AG10803 (cell line): ENCODE measurements around the gene IRF7.
A peak's percentile ranks its signal among the peaks of the same experiment; 100 is the strongest.
"Not testable (repeated sequence)": the region's sequence is repeated elsewhere in the genome, so short reads cannot be mapped to it uniquely, and the experiment has no call there.

ENCODE experiments used
- DNase-seq: peaks from one replicate; pipeline ENCODE4 v3.0.0; 2010; ENCODE audit warnings: low read depth
- H3K4me3 ChIP-seq: 2 replicates; pipeline ENCODE4 v1.5.1; 2011; ENCODE audit warnings: mild to moderate bottlenecking, low read length, control low read depth
- TF ChIP-seq, protein P1 (sequence below): conservative IDR thresholded peaks from 2 replicates; pipeline ENCODE4 v1.5.1; 2011; ENCODE audit warnings: mild to moderate bottlenecking, low read length, control low read depth, inconsistent platforms

Gene IRF7

GRCh38 chr11:575996-576768 lies 39.6 kb downstream of the IRF7 start, which contains the start of gene PHRF1:
Gene PHRF1 (plus strand): TSS chr11:576470. CDS start chr11:581513, 5,043 bp downstream.
- TF ChIP-seq, protein P1, sequence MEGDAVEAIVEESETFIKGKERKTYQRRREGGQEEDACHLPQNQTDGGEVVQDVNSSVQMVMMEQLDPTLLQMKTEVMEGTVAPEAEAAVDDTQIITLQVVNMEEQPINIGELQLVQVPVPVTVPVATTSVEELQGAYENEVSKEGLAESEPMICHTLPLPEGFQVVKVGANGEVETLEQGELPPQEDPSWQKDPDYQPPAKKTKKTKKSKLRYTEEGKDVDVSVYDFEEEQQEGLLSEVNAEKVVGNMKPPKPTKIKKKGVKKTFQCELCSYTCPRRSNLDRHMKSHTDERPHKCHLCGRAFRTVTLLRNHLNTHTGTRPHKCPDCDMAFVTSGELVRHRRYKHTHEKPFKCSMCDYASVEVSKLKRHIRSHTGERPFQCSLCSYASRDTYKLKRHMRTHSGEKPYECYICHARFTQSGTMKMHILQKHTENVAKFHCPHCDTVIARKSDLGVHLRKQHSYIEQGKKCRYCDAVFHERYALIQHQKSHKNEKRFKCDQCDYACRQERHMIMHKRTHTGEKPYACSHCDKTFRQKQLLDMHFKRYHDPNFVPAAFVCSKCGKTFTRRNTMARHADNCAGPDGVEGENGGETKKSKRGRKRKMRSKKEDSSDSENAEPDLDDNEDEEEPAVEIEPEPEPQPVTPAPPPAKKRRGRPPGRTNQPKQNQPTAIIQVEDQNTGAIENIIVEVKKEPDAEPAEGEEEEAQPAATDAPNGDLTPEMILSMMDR, result no peak
- peak; percentile 94 for DNase-seq

DNA sequence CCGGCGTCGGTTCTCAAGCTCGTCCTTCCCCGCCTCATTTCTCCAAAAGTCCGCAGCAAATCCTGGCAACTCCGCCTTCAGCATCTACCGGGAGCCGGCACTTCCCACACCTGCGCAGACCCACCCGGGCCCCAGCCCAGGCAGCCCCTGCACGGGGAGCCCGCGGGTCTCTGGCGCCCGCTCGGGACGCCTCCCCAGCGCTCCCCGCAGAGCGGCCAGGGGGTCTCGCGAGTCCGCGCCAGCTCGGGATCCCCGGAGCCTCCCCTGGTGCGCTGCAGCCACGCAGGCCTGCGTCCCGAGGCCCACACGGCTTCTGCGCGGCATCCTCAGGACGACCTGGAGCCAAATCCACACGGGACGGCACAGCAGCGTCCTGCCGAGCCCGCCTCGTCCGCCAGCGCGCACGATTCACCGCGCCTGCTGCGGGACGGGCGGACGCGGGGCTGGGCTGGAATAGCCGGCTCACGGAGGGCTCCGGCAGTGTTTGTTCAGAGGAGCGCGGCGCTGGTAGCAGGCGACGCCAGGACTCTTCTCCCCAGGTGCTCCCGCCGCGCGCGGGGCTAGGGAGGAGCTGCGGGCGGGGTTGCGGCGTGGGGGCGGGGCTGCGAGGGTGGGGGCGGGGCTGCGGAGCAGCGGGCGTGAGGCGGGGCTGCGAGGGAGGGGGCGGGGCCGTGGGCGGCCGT lies 40.3 kb downstream of the IRF7 start:
- DNase-seq, result peak; percentile 37
- TF ChIP-seq, protein P1, result no peak
- peak overlapping the region; percentile 67 for H3K4me3 ChIP-seq

More at GRCh38 chr11:575996-576768, 39.6 kb downstream of the IRF7 start, which contains the start of gene PHRF1:
- H3K4me3 ChIP-seq, result peak within 1 kb of the TSS; percentile 93

DNA sequence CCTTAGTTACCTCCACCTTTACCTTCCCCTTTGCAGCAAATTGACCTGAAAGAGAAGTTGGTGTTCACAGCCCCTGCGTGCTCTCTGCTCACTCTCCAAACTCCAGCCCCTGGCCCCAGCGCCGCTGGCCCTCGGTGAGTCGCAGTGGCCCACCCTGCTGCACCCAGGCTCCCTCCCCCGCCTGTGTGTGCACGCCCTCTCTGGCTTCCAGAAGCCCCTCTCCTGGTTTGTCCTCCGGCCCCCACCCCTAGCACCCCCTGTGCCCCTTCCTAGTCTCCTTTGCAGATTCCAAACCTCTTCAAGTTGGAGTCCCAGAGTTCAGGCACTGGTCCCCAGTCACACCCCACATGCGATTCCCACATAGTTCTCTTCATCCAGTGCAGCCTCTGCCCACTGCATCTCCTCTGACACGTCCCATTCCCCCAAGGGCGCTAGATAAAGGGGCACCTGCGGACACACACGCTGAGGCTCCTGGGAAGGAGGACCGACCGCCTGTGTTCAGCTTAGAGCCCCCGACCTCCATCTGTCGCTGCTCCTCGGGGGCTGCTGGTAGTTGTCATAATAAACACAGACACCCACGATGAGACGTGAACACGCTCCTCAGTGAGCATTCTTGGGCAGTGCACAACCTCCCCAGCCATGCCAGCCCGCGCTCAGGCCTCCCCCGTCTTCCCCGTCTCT lies 41.0 kb downstream of the IRF7 start:
- peak overlapping the region; percentile 67 for H3K4me3 ChIP-seq
- TF ChIP-seq, protein P1, result no peak
- no peak for DNase-seq

DNA sequence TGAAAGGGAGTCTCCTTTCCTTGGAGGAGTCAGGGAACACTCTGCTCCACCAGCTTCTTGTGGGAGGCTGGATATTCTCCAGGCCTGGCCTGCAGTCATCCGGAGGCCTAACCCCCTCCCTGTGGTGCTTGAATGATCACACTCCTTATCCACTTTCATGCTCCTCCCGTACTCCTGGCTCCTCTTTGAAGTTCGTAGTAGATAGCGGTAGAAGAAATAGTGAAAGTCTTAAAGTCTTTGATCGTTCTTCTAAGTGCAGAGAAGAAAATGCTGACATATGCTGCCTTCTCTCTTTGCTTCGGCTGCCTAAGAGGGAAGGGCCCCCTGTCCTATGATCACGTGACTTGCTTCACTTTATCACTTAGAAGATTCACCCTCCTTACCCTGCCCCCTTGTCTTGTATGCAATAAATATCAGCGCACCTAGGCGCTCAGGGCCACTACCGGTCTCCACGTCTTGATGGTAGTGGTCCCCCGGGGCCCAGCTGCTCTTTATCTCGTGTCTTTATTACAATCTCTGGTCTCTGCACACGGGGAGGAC lies 41.6 kb downstream of the IRF7 start:
- not testable (repeated sequence) for H3K4me3 ChIP-seq

DNA sequence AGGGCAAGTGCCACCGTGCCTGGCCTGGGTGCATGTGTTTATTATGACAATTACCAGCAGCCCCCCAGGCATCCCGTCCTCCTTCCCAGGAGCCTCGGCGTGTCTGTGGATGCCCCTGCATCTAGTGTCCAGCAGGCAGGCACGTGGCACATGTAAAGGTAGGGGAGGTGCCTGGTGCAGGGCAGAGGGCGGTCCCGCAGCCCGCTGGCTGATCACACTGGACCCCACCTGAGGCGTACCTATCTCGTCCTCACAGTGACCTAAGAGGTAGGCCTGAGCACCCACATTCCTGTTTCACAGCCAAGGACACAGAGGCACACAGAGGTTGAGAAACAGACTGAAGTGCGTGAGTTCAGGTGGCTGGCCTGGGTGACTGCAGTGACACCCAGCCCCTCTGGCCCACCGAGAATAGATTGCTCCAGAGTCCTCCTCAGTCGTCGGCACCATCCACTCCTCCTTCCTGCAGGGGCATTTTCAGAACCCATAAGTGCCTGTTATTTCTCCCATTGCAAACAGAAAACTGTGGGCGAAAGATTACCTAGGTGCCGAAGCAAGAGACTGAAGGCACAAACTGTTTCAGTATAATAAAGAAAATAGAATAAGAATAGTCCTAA lies 42.5 kb downstream of the IRF7 start:
- TF ChIP-seq, protein P1, result no peak
- H3K4me3 ChIP-seq, result no peak overlapping the region
- no peak for DNase-seq

More for the DNA sequence above, 41.6 kb downstream of the IRF7 start:
- peak; percentile 26 for DNase-seq

- DNase-seq, result no peak
- TF ChIP-seq, protein P1, result no peak
- no peak overlapping the region for H3K4me3 ChIP-seq
These were observed 44.0 kb downstream of the IRF7 start for GRCh38 chr11:571802-572185.
